ENCODE data around the gene HUWE1. TPM values are rescaled to one million over a fixed set of nuclear protein-coding genes. Genes with fewer than 3 reads are reported as not detected.

Gene HUWE1
- total and polyA plus RNA-seq, 2 of the 13 experiments (the other 11 are each of a cell fraction or from before 2014, with no cell fraction given), result 63.2 to 68.1 TPM

- intact Hi-C loops (cut with micrococcal nuclease; ENCODE audit: unreplicated experiment), result no loop called here
- ATAC-seq (no peak), FAIRE-seq (no peak), DNase-seq (ENCODE audit: low spot score) (no peak)
- no peaks in the 10 kb centered on the region for H3K79me2 ChIP-seq (ENCODE audit: insufficient read depth, low read length)
- no peak overlapping the region for H3K4me2 ChIP-seq (ENCODE audit: low read depth, low read length)
- no TSS peak for BruUV-seq (replicated peaks)
- TF ChIP-seq ZNF20 (CRISPR knock-in tag; IDR thresholded peaks at IDR 0.05), result no peak
- no peak for TF ChIP-seq ZNF550 (CRISPR knock-in tag; IDR thresholded peaks at IDR 0.05; ENCODE audit: borderline replicate concordance)
- TF ChIP-seq ESRRA (CRISPR knock-in tag; IDR thresholded peaks at IDR 0.05; ENCODE audit: low read depth), result no peak
- no peak for TF ChIP-seq FLYWCH1 (CRISPR knock-in tag; IDR thresholded peaks at IDR 0.05)
- TF ChIP-seq, protein P1, sequence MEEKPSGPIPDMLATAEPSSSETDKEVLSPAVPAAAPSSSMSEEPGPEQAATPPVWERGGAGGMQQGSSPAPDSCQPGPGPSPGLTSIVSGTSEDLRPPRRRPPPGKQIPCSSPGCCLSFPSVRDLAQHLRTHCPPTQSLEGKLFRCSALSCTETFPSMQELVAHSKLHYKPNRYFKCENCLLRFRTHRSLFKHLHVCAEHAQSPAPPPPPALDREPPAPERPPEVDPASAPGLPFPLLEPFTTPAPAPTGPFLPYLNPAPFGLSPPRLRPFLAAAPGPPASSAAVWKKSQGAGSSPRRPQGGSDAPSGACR (CRISPR knock-in tag; IDR thresholded peaks at IDR 0.05), result no peak
- no peak for TF ChIP-seq ZFP82 (CRISPR knock-in tag; IDR thresholded peaks at IDR 0.05; ENCODE audit: borderline replicate concordance)
- no peak for TF ChIP-seq RFX3 (CRISPR knock-in tag; IDR thresholded peaks at IDR 0.05)
- no peak for TF ChIP-seq HDAC2 (CRISPR knock-in tag; IDR thresholded peaks at IDR 0.05)
- no peak for TF ChIP-seq KAT8 (CRISPR knock-in tag; IDR thresholded peaks at IDR 0.05)
- no peak for TF ChIP-seq ZNF572 (CRISPR knock-in tag; IDR thresholded peaks at IDR 0.05)
- TF ChIP-seq ZNF501 (CRISPR knock-in tag; IDR thresholded peaks at IDR 0.05), result no peak
- TF ChIP-seq GATAD1 (CRISPR knock-in tag; IDR thresholded peaks at IDR 0.05), result no peak
- TF ChIP-seq ZC3H4 (CRISPR knock-in tag; IDR thresholded peaks at IDR 0.05; ENCODE audit: borderline replicate concordance), result no peak
- no peak for TF ChIP-seq PCBP2 (optimal IDR thresholded peaks at IDR 0.05; ENCODE audit: low read depth, low read length, poor library complexity, severe bottlenecking)
- TF ChIP-seq ZNF383 (CRISPR knock-in tag; IDR thresholded peaks at IDR 0.05; ENCODE audit: borderline replicate concordance), result no peak
- no peak for TF ChIP-seq SNRNP70 (IDR thresholded peaks at IDR 0.05; ENCODE audit: low read depth, low read length)
- H3K4me3 ChIP-seq (replicated peaks in 1 of 3; ENCODE audit: insufficient read depth in 1 of 3, low read depth in 2 of 3, low read length in 3 of 3), result no peak overlapping the region
- in situ Hi-C loops (cut with HindIII; ENCODE audit: extremely low pct_ligation_motif_present, low pct_unique_long_range_greater_than_20kb), result no loop called here
- ChIA-PET CTCF (ENCODE audit: low intra/inter-chr PET ratio, low total read pairs) (no interaction called here), POLR2A (no interaction called here)
- no peak overlapping the region for H2AFZ ChIP-seq (ENCODE audit: low read length)
- no peak overlapping the region for H3K27ac ChIP-seq (ENCODE audit: extremely low read length, insufficient read depth, low read length)
- H3K36me3 ChIP-seq (replicated peaks in 1 of 2; ENCODE audit: control insufficient read depth in 1 of 2, insufficient read depth in 2 of 2, low read length in 2 of 2), result peaks cover 3 to 55% of the 10 kb centered on the region in 2 experiments
- H4K20me1 ChIP-seq (ENCODE audit: insufficient read depth, low read length), result no peaks in the 10 kb centered on the region
- H3K27me3 ChIP-seq (ENCODE audit: control insufficient read depth in 1 of 2, insufficient read depth in 2 of 2, low read length in 2 of 2), result no peaks in the 10 kb centered on the region
- no peaks in the 10 kb centered on the region for H3K9me3 ChIP-seq (ENCODE audit: low read length)
- H3K9ac ChIP-seq (ENCODE audit: insufficient read depth, low read depth, low read length), result no peak overlapping the region
- H3K4me1 ChIP-seq (ENCODE audit: insufficient read depth, low read length), result no peaks in the 10 kb centered on the region
- no CpG with 5 or more reads among the region's 2 CpGs for WGBS (ENCODE audit: low lambda C conversion rate)
Observed at GRCh38 chrX:53622431-53622830, 64.1 kb downstream of the HUWE1 start.
